Measurements from ENCODE around the gene TXNRD2.
"Not testable (repeated sequence)": the region's sequence is repeated elsewhere in the genome, so short reads cannot be mapped to it uniquely, and the experiment has no call there.

TXNRD2 gene

DNA sequence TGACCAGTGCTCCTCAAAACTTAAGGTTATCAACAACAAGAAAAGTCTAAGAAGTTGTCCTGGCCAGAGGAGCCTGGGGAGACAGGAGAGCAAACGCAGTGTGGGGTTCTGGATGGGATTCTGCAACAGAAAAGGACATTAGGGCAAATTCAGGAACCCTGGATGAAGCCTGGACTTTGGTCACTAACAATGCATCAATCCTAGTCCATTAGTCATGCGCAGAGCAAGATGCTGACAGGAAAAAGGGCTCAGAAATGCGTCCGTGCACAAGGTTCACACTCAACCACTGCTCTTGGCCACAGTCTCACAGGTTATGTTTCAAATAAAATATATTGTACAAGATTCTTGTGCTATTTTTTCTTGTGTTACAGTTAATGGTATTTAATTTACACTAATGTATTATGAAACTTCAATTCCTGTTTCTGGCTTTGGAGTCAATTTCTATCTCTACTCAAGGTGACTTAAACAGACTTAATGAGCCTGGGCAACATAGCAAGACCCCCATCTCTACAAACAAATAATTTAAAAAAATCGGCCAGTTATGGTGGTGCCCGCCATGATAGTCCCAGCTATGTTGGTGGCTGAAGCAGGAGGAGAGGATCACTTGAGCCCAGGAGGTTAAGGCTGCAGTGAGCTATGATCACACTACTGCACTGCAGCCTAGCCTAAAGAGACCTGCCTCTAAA is 100.5 kb downstream of the TXNRD2 start:
- DNase-seq (ENCODE audit: insufficient read length, low spot score): no peak
- no peak for FAIRE-seq
- TF ChIP-seq, protein P1, sequence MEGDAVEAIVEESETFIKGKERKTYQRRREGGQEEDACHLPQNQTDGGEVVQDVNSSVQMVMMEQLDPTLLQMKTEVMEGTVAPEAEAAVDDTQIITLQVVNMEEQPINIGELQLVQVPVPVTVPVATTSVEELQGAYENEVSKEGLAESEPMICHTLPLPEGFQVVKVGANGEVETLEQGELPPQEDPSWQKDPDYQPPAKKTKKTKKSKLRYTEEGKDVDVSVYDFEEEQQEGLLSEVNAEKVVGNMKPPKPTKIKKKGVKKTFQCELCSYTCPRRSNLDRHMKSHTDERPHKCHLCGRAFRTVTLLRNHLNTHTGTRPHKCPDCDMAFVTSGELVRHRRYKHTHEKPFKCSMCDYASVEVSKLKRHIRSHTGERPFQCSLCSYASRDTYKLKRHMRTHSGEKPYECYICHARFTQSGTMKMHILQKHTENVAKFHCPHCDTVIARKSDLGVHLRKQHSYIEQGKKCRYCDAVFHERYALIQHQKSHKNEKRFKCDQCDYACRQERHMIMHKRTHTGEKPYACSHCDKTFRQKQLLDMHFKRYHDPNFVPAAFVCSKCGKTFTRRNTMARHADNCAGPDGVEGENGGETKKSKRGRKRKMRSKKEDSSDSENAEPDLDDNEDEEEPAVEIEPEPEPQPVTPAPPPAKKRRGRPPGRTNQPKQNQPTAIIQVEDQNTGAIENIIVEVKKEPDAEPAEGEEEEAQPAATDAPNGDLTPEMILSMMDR (IDR thresholded peaks at IDR 0.05; ENCODE audit: insufficient read depth, missing control alignments): no peak

DNA sequence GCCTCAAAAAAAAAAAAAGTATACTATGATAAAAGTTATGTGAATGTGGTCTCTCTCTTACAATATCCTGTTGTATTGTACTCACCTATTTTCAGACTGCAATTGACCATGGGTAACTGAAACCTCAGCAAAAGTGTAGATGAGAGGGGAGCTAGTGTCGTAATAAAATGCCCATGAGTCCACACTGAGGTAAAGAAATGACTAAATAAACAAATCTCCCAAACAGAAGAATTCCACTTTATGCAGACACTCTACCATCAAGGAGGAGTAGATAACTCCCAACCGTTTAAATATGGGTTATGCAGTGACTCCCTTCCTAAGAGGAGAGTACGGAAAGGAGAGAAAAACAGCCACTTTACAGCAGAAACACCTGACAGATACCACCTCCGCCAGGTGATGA is 101.6 kb downstream of the TXNRD2 start:
- TF ChIP-seq, protein P1 (IDR thresholded peaks at IDR 0.05; ENCODE audit: insufficient read depth, missing control alignments): no peak
- FAIRE-seq (no peak), DNase-seq (ENCODE audit: insufficient read length, low spot score) (no peak)

DNA sequence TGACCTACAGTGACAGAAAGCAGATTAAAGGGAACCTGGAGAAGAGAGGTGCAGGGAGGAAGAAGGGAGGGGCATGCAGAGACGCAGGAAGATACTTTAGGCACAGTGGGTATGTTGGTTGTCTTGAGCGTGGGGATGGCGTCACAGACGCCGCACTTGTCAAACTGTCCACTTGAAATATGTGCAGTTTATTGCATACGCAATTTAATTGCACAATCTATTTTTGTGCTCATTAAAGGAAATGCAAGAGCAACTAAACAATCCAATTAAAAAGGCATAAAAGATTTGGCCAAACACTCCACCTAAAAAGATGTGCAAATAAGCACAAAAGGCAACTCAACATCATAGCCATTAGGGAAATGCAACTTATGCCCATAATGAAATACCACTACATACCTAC is 103.7 kb downstream of the TXNRD2 start:
- TF ChIP-seq, protein P1 (IDR thresholded peaks at IDR 0.05; ENCODE audit: insufficient read depth, missing control alignments): no peak
- DNase-seq (ENCODE audit: insufficient read length, low spot score): no peak
- FAIRE-seq: no peak

DNA sequence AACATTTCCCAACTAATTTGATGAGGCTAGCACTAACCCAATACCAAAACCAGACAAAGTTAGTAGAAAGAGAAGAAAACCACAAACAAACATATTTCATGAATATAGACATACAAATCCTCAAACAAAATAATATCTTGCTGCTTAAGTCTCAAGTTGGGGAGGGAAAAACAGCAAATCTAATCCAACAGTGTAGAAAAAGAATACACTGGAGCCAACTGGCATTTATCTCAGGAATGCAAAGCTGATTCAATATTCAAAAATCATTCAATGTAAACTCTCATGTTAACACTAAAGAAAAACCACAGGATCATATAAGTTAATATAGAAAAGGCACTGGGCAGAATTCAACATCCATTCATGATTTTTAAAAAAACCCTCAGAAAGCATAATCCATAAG is 105.1 kb downstream of the TXNRD2 start:
- no peak for DNase-seq (ENCODE audit: insufficient read length, low spot score)
- TF ChIP-seq, protein P1 (IDR thresholded peaks at IDR 0.05; ENCODE audit: insufficient read depth, missing control alignments): no peak
- no peak for FAIRE-seq

DNA sequence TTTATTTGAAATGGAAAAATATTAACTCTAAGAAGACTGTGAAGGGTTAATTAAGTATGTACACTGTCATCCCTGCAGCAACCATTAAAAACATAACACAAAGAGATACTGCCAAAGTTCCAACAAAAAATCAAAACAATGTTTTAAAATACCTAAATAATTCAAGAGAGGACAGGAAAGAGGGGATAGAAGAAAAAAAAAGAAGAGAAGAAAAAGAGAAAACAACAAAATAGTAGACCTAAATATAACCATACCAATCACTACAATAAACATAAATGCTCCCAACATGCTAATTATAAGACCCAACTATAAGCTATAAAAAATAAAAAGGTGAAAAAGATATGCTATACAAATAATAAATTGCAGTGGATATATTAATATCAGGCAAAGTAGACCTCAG is 107.0 kb downstream of the TXNRD2 start:
- FAIRE-seq: no peak
- no peak for DNase-seq (ENCODE audit: insufficient read length, low spot score)
- TF ChIP-seq, protein P1 (IDR thresholded peaks at IDR 0.05; ENCODE audit: insufficient read depth, missing control alignments): no peak

DNA sequence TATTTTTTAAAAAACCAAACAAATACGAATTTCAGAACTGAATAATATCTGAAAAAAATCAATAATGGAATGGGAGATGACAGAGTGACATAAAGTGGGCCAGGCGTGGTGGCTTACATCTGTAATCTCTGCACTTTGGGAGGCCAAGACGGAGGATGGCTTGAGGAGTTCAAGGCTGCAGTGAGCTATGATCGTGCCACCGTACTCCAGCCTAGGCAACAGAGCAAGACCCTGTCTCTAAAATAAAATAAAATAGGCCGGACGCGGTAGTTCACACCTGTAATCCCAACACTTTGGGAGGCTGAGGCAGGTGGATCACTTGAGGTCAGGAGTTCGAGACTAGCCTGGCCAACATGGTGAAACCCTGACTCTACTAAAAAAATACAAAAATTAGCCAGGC is 108.3 kb downstream of the TXNRD2 start:
- not testable (repeated sequence) for FAIRE-seq; DNase-seq (ENCODE audit: insufficient read length, low spot score)

DNA sequence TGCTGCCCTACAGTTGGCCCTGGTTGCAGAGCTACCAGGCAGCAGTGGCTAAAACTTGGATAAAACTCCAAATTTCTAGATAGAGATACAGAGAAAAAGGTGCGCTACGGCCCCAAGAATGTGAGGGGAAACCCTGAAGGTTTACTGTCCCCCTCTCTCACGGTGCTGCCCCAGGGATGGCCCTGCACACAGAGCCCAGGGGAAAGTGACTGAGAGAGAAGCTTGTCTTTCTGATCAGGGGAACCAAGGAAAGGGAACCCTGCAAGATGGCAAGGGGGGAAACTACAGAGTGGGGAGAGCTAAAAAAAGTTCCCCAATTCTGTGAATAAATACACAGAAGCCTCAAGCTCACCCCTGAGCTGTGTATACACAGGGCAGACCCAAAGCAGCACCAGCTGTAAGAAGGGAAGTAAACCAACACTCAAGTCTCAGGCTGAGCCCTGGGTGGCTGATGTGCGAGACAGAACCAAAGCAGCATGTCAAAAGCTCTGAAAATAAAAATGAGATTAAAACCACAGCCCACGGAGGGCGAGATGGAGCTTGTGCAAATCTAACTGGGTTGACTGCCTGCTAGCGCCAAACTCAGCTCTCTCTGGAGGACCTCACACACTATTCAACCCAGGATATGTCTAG is 109.0 kb downstream of the TXNRD2 start:
- no peak for FAIRE-seq
- no peak for DNase-seq (ENCODE audit: insufficient read length, low spot score)
- TF ChIP-seq, protein P1 (IDR thresholded peaks at IDR 0.05; ENCODE audit: insufficient read depth, missing control alignments): no peak

DNA sequence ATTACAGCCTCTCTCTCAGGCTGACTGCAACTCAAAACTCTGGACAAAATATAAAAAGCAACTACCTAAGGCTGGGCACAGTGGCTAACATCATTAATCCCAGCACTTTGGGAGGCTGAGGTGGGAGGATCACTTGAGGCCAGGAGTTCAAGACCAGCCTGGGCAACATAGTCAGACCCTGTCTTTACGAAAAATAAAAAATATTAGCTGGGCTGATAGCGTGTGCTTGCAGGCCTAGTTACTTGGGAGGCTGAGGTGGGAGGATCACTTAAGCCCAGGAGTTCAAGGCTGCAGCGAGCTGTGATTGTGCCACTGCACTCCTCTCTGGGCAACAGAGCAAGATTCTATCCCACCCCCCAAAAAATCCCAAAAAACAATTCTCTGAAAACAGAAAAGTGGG is 109.6 kb downstream of the TXNRD2 start:
- not testable (repeated sequence) for DNase-seq (ENCODE audit: insufficient read length, low spot score); FAIRE-seq
